COR-L47 (cell line): ENCODE measurements around the gene SLC6A9.

ENCODE experiments used
- DNase-seq: peaks from one replicate; lab custom pipeline; 2025; lab: John Stamatoyannopoulos, UW

The SLC6A9 gene

GRCh38 chr1:44031252-44032169 is at the start of gene SLC6A9:
TSS of gene SLC6A9 (minus strand) at chr1:44031462. CDS start at chr1:44024277, 7,185 bp downstream.
- DNase-seq: no peak

- DNase-seq: no peak
These were observed 48.3 kb upstream of the SLC6A9 start for GRCh38 chr1:44079566-44079965.

GRCh38 chr1:44078104-44078503 is 46.8 kb upstream of the SLC6A9 start:
- no peak for DNase-seq

- DNase-seq: no peak
These were observed 46.2 kb upstream of the SLC6A9 start for GRCh38 chr1:44077421-44077820.

DNA sequence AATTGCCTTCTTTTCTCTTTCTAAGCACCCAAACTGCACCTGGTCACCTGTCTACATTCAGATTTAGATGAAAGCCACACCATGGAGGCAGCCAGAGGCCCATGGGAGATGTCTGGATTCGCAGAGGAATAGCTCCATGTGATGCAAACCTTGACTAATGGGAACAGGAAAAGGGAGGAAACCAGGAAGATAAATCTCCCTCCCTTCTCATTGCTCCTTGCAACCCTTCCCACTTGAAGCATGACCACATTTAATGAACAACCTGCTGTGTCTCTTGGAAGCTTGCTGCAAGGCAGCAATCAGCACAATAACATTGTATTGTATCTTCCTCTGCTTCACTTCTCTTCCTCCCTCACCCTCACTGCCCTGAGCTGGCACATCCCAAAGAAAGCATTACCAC is 44.8 kb upstream of the SLC6A9 start:
- DNase-seq: no peak

DNA sequence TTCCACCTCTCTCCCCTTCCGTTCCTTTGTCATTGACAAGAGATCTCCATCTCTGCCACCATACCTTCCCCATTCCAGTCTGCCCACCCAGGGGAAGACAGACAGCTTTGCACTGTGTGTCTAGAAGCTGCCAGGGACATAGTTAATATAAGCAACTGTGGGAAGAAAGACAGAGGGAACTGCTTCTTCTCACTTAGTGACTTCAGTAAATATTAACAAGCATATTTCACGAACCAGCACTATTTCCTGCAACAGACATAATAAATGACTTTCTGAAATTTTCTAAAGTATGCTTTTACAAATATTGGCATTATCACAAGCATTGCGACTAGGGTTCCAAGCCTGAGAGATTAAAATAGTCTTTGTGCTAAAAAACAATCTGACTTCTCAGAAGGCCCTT is 43.2 kb upstream of the SLC6A9 start:
- no peak for DNase-seq

DNA sequence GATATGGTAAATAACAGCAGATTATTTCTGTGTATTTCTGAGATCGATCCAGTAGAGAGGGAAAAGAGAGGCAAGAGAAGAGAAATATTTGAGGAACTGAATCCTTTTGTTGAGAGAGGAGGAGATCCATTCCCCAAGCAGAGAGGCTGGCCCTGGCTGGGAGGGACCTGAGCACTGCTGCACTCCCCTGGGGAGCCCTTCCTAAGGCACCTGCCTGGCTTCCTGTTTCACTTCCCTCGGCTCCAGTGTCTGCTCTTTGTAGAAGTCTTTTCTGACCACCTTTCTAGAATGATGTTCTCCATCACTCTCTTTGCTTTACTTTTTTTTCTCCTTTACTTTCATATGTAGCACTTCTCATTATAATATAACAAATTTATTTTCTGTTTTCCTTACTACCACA is 42.3 kb upstream of the SLC6A9 start:
- DNase-seq: no peak

DNA sequence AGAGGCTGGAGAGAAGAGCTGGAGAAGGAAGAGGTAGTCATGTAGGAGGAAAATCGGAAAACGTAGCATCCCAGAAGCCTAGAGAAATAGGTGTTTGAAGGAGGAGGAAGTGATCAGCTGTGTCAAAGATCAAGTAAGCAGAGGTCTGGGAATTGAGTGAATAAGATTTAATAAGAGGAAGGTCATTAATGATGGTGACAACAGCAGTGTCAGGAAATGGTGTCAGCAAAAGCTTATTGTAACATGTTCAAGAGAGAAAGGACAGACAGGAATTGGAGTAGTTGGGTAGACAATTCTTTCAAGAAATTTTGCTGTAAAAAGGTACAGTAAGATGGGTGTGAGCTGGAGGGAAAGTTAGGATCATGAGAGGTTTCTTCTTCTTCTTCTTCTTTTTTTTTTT is 41.6 kb upstream of the SLC6A9 start:
- no peak for DNase-seq

- no peak for DNase-seq
These were observed 40.9 kb upstream of the SLC6A9 start for GRCh38 chr1:44072204-44072603.

GRCh38 chr1:44071461-44071860 is 40.2 kb upstream of the SLC6A9 start:
- DNase-seq: no peak

DNA sequence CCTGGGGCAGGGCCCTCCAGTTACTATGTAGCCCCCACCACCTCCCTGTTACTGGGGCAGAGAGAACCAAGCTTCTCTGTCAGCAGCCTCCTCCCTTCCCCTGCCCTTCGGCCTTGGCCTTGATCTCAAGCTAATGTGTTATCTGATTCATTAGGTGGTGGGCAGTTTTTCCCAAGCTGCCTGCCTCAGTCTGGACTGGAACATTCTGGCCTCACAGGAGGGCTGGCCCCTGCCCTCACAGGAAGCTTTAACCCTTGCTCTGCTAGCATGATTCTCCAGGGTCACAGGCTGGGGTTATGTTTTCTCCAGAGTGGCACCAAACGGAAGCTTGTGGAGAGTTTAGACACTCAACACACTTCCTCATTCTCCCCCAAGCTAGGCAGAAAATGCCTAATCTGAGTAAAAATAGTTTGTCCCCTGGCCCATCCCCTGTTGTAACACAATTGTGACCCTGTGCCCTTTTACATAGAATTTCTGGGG is 37.2 kb upstream of the SLC6A9 start:
- DNase-seq: no peak

- DNase-seq: no peak
These were observed 36.3 kb upstream of the SLC6A9 start for GRCh38 chr1:44067266-44068250.

GRCh38 chr1:44062656-44063179 is 31.5 kb upstream of the SLC6A9 start:
- no peak for DNase-seq

- no peak for DNase-seq
These were observed 30.6 kb upstream of the SLC6A9 start for GRCh38 chr1:44061857-44062256.

DNA sequence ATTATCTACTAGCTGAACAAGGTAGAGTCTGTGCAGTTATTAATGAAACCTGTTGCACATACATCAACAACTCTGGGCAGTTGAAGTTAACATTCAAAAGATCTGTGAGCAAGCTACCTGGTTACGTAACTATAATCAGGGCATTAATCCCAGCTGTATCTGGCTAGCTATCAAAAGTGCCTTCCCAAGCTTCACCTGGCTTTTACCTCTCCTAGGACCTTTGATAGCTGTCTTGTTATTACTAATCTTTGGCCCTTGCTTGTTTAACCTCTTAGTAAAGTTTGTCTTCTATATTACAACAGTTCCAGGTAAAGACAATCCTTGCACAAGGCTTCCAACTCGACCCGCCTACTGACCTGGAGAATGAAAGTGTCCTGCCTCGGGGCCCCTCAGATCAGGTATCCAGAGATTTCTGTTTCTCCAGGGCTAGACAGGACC is 29.6 kb upstream of the SLC6A9 start:
- no peak for DNase-seq

DNA sequence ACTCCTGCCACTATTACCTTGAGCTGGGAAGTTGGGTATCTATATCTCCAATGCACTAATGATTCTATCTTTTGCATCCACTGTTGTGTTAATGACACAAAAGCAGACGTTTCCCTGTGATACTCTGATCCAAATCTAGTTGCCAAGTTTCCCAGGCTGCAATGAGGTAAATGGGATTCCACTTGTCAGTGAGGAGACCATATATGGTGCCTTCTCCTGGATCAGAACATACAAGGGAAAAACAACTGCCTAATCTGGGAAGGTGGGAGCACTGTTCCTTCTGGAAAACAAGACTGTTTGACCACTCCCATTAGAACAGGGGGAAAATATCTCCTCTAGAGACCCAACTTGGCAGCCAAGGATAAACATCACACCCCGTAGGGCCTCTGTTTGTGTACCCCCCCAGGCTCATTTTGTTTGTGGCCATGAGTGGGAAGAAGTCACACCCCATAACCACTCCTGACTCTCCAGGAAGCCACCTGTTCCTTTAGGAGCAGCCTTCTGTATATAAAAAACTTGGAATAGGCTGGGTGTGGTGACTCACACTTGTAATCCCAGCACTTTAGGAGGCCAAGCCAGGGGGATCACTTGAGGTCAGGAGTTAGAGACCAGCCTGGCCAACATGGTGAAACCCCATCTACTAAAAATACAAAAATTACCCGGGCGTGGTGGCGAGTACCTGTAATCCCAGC is 28.5 kb upstream of the SLC6A9 start:
- DNase-seq: no peak

GRCh38 chr1:44059212-44059611 is 27.9 kb upstream of the SLC6A9 start:
- DNase-seq: no peak

DNA sequence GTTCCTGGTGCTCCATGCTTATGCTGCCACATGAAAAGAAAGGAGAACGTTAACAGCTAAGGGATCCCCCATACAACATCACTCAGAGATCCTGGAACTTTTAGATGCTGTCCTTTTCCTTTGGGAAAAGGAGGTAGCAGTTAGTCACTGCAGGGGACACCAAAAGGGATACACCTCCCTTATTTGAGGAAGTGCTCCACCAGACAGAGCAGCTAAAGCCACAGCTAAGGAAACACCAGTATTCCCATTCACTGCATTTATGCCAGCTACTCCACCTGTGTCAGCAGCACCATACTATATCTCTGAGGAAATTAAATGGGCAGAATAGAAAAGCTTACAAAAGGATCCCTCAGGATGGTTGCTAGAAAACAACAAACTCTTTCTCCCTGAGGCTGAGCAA is 26.0 kb upstream of the SLC6A9 start:
- no peak for DNase-seq

GRCh38 chr1:44053394-44053793 is 22.1 kb upstream of the SLC6A9 start:
- no peak for DNase-seq

DNA sequence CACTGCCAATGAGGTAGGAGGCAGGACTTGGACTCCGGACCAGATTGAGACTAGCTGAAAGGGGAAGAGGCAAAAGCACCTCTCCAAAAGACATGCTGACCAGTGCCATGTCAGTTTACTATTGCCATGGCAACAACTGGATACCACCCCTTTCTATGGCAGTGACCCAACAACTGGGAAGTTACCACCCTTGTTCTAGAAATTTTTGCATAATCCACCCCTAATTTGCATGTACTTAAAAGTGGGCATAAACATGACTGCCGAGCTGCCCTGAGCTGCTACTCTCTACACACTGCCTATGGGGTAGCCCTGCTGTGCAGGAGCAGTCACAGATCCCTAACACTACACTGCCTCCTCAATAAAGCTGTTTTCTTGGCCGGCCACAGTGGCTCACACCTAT is 19.0 kb upstream of the SLC6A9 start:
- no peak for DNase-seq

- no peak for DNase-seq
These were observed 18.6 kb upstream of the SLC6A9 start for GRCh38 chr1:44049839-44050238.
